Glutamatergic neuron (in vitro differentiated cells): Measurements from ENCODE around the gene EFCAB6. TPM values are rescaled to one million over a fixed set of nuclear protein-coding genes. Genes with fewer than 3 reads are reported as not detected.

Experiments used
- DNase-seq: peaks from one replicate; pipeline ENCODE4 v3.0.0; 2022
- H3K27ac Mint-ChIP-seq: one replicate; pipeline ENCODE4 v1.8.0; 2020; ENCODE audit warnings: mild to moderate bottlenecking, mixed read lengths, inconsistent platforms; ENCODE audit not compliant: unreplicated experiment
- H3K27me3 Mint-ChIP-seq: one replicate; pipeline ENCODE4 v1.8.0; 2020; ENCODE audit warnings: mild to moderate bottlenecking, moderate library complexity, mixed read lengths, inconsistent platforms; ENCODE audit not compliant: unreplicated experiment
- H3K36me3 Mint-ChIP-seq: one replicate; pipeline ENCODE4 v1.8.0; 2020; ENCODE audit warnings: mild to moderate bottlenecking, mixed read lengths, inconsistent platforms; ENCODE audit not compliant: unreplicated experiment
- H3K4me1 Mint-ChIP-seq: one replicate; pipeline ENCODE4 v1.8.0; 2020; ENCODE audit warnings: mild to moderate bottlenecking, low read depth, mixed read lengths, inconsistent platforms; ENCODE audit not compliant: unreplicated experiment
- H3K4me3 Mint-ChIP-seq: one replicate; pipeline ENCODE4 v1.8.0; 2020; ENCODE audit warnings: mild to moderate bottlenecking, mixed read lengths, inconsistent platforms; ENCODE audit not compliant: unreplicated experiment
- H3K9me3 Mint-ChIP-seq: one replicate; pipeline ENCODE4 v1.8.0; 2020; ENCODE audit warnings: mild to moderate bottlenecking, moderate library complexity, mixed read lengths, inconsistent platforms; ENCODE audit not compliant: unreplicated experiment
- total RNA-seq: library from RNA; stranded (reverse); fragmentation: NEBNext Ultra II Directional; extraction: Animal tissue kit (Norgen Biotek cat#: 25700); gene quantifications from one replicate; pipeline ENCODE4 v1.2.1, GENCODE V29; 2021; ENCODE audit not compliant: unreplicated experiment
- TF ChIP-seq, protein P1 (sequence below): fragments of 200-600 bp; sonication (generic); IDR thresholded peaks from one replicate; pipeline ENCODE4 v1.5.0; 2021; ENCODE audit not compliant: partially characterized antibody, unreplicated experiment

The EFCAB6 gene
- total RNA-seq, 1 donor from 2014 or later = 0.96 TPM

DNA sequence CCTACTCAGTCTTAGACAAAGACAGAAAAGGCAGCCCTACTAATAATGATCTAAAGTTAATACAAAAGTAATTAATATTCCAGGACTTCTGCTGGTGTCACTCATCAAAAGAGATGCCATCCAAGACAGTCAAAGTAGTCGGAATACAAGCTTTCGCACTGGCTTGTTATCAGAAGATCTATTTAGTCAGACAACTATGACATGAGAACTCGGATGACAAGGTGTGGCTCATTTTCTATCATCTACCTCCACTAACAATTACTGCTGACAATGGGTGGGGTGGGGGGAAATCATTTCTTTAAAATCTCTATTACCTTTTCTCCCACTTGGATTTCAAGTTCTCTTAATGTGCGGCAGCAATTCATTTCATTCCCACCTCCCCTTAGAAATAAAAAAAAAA, 56.7 kb downstream of the EFCAB6 start:
- TF ChIP-seq, protein P1, sequence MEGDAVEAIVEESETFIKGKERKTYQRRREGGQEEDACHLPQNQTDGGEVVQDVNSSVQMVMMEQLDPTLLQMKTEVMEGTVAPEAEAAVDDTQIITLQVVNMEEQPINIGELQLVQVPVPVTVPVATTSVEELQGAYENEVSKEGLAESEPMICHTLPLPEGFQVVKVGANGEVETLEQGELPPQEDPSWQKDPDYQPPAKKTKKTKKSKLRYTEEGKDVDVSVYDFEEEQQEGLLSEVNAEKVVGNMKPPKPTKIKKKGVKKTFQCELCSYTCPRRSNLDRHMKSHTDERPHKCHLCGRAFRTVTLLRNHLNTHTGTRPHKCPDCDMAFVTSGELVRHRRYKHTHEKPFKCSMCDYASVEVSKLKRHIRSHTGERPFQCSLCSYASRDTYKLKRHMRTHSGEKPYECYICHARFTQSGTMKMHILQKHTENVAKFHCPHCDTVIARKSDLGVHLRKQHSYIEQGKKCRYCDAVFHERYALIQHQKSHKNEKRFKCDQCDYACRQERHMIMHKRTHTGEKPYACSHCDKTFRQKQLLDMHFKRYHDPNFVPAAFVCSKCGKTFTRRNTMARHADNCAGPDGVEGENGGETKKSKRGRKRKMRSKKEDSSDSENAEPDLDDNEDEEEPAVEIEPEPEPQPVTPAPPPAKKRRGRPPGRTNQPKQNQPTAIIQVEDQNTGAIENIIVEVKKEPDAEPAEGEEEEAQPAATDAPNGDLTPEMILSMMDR = no peak
- Mint-ChIP-seq H3K36me3 (no peaks in the 10 kb centered on the region), H3K27ac (no peak overlapping the region), H3K27me3 (peaks cover 2% of the 10 kb centered on the region), H3K4me1 (no peaks in the 10 kb centered on the region), H3K9me3 (no peaks in the 10 kb centered on the region), H3K4me3 (no peak overlapping the region)
- no peak for DNase-seq

GRCh38 chr22:43755011-43755410, 57.1 kb downstream of the EFCAB6 start:
- no peak for DNase-seq
- Mint-ChIP-seq H3K9me3 (no peaks in the 10 kb centered on the region), H3K27me3 (peaks cover 2% of the 10 kb centered on the region), H3K36me3 (no peaks in the 10 kb centered on the region), H3K4me3 (no peak overlapping the region), H3K4me1 (no peaks in the 10 kb centered on the region), H3K27ac (no peak overlapping the region)
- TF ChIP-seq, protein P1 = no peak

- Mint-ChIP-seq H3K4me3 (no peak overlapping the region), H3K9me3 (no peaks in the 10 kb centered on the region), H3K27ac (no peak overlapping the region), H3K36me3 (no peaks in the 10 kb centered on the region), H3K27me3 (no peaks in the 10 kb centered on the region), H3K4me1 (no peaks in the 10 kb centered on the region)
- TF ChIP-seq, protein P1 = no peak
- DNase-seq = no peak
Observed at GRCh38 chr22:43754176-43754575, 57.9 kb downstream of the EFCAB6 start.

DNA sequence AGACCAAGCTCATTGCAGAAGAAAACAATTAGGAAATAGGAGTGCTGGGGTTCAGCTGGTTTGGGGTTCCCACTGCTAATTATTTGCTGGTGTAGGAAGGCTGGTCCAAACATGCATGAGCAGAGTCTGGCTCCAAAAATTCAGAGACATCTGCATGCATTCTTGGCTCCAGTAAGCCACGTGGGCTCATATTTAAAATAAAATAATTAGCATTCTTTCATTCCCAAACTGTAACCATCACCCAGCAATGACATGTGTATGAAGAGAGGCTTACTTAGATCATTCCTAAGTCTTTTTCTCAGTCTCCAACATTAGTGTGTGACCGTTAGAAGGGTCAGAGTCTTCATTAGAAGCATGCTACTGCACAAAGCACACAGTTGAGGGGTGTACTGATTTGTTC, 58.4 kb downstream of the EFCAB6 start:
- Mint-ChIP-seq H3K36me3 (no peaks in the 10 kb centered on the region), H3K27me3 (no peaks in the 10 kb centered on the region), H3K4me1 (no peaks in the 10 kb centered on the region), H3K9me3 (no peaks in the 10 kb centered on the region), H3K4me3 (no peak overlapping the region), H3K27ac (no peak overlapping the region)
- DNase-seq = no peak
- TF ChIP-seq, protein P1 = no peak

DNA sequence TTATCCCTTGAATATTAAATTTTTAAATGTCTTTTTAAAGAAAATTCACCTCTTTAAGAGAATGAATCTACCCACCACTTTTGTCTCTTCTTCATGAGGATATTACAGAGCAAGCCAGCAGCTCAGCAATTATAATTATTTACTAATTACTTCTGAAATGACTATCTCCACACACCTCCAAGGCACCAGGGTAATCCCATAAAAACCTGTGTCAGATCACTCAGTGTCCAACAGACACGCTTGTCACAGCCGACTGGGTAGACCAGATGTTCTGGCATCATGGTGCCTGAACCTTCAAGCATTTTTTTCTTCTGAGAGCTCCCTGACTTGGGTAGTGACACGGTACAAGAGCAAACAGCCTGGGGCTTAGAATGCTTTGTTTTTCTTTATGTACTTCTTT, 61.4 kb downstream of the EFCAB6 start:
- Mint-ChIP-seq H3K27ac (no peak overlapping the region), H3K9me3 (no peaks in the 10 kb centered on the region), H3K27me3 (no peaks in the 10 kb centered on the region), H3K36me3 (no peaks in the 10 kb centered on the region), H3K4me3 (no peak overlapping the region), H3K4me1 (no peaks in the 10 kb centered on the region)
- TF ChIP-seq, protein P1 = no peak
- no peak for DNase-seq
